Thyroid gland (tissue), 4 donors: ENCODE measurements around the gene PARD6A.

ENCODE experiments used
- POLR2A ChIP-seq, 2 donors: fragments of 450-650 bp; IDR thresholded peaks; one replicate each; pipeline ENCODE4 v1.6.1; 2017; ENCODE audit warnings: antibody characterized with exemption in 2 of 2, mild to moderate bottlenecking in 2 of 2, moderate library complexity in 1 of 2
- TF ChIP-seq, protein P1 (sequence below), 6 experiments: fragments of 200-600 bp in 3 of 6; fragments of 450-650 bp in 3 of 6; sonication (generic) in 3 of 6; IDR thresholded peaks; one replicate each; pipeline ENCODE4 v1.5.1; 2016 to 2019; ENCODE audit warnings: antibody characterized with exemption in 6 of 6, mild to moderate bottlenecking in 2 of 6, inconsistent platforms in 1 of 6, moderate library complexity in 1 of 6

DNA sequence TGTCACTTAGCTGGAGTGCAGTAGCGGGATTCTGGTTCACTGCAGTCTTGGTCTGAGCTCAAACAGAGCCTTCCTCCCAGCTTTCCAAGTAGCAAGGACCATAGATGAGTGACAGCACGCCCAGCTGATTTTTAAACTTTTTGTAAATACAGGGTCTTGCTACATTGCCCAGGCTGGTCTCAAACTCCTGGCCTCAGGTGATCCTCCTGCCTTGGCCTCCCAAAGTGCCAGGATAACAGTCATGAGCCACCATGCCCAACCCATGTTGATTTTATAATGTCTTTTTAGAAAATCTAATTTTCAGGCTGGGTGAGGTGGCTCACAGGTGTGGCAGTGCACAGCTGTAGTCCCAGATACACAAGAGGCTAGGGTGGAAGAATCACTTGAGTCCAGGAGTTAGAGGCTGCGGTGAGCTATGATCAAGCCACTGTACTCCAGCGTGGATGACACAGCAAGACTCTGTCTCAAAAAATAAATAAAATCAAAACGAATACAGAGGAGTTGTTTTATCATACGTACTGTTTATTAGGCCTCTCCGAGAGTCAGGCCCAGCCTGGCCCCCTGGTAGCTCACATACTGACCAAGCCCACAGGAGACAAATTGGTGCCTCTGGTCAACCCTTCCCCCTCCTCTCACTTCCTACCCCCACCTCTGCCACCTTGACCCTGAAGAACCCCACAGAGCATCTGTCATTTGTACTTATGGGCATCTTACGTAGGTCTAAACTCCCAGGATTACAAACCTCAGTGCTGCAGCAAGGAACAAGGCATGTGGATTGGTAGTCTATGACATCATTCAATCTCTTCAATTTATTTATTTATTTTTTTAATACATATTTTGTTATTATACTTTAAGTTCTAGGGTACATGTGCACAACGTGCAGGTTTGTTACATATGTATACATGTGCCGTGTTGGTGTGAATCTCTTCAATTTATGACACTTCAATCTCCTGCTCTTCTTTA, 19.5 kb downstream of the PARD6A start:
- TF ChIP-seq, protein P1, sequence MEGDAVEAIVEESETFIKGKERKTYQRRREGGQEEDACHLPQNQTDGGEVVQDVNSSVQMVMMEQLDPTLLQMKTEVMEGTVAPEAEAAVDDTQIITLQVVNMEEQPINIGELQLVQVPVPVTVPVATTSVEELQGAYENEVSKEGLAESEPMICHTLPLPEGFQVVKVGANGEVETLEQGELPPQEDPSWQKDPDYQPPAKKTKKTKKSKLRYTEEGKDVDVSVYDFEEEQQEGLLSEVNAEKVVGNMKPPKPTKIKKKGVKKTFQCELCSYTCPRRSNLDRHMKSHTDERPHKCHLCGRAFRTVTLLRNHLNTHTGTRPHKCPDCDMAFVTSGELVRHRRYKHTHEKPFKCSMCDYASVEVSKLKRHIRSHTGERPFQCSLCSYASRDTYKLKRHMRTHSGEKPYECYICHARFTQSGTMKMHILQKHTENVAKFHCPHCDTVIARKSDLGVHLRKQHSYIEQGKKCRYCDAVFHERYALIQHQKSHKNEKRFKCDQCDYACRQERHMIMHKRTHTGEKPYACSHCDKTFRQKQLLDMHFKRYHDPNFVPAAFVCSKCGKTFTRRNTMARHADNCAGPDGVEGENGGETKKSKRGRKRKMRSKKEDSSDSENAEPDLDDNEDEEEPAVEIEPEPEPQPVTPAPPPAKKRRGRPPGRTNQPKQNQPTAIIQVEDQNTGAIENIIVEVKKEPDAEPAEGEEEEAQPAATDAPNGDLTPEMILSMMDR (IDR thresholded peaks at IDR 0.05), result no peak
- no peak for TF ChIP-seq POLR2A (IDR thresholded peaks at IDR 0.05)
